GM13976 (cell line): ENCODE measurements around the gene ERBB4.

ENCODE experiments used
- DNase-seq: peaks from one replicate; pipeline ENCODE4 v3.0.0; 2012; ENCODE audit warnings: low spot score
- CTCF ChIP-seq: IDR thresholded peaks from 2 replicates; pipeline ENCODE4 v1.5.1; 2012; ENCODE audit warnings: borderline replicate concordance, mild to moderate bottlenecking; ENCODE audit not compliant: insufficient read depth; ENCODE audit errors: extremely low read depth, missing control alignments, control extremely low read depth
- in situ Hi-C: fragments of 300-500 bp; cut with MboI; formaldehyde crosslinking; loops from one replicate; pipeline ENCODE4 v1.12.0; 2022; ENCODE audit warnings: low sequenced_read_pairs, mixed read lengths, inconsistent platforms; ENCODE audit not compliant: unreplicated experiment

Gene ERBB4

GRCh38 chr2:212033888-212034287, 504.7 kb downstream of the ERBB4 start:
- no peak for DNase-seq
- in situ Hi-C loops: no loop called here
- no peak for TF ChIP-seq CTCF

- in situ Hi-C loops: no loop called here
- no peak for TF ChIP-seq CTCF
- no peak for DNase-seq
Measured at GRCh38 chr2:212032536-212033219, 505.9 kb downstream of the ERBB4 start.

GRCh38 chr2:212032032-212032431, 506.6 kb downstream of the ERBB4 start:
- in situ Hi-C loops: no loop called here
- DNase-seq: no peak
- no peak for TF ChIP-seq CTCF

GRCh38 chr2:212030709-212031108, 507.9 kb downstream of the ERBB4 start:
- DNase-seq: no peak
- no peak for TF ChIP-seq CTCF
- in situ Hi-C loops: no loop called here

- TF ChIP-seq CTCF: no peak
- no peak for DNase-seq
- in situ Hi-C loops: no loop called here
Measured at GRCh38 chr2:212028798-212029394, 509.7 kb downstream of the ERBB4 start.

GRCh38 chr2:212027681-212028628, 510.6 kb downstream of the ERBB4 start:
- in situ Hi-C loops: no loop called here
- no peak for DNase-seq
- no peak for TF ChIP-seq CTCF
